Stomach (tissue), 4 donors: ENCODE data around the gene CDH12.

Experiments used
- CTCF ChIP-seq, 7 experiments: fragments of 450-650 bp in 4 of 7; fragments of 200-600 bp in 3 of 7; sonication (generic) in 3 of 7; IDR thresholded peaks; one replicate each; pipeline ENCODE4 v1.5.1; 2016 to 2019; ENCODE audit warnings: antibody characterized with exemption in 7 of 7, control low read depth in 2 of 7, mild to moderate bottlenecking in 1 of 7
- EP300 ChIP-seq: sonication (generic); formaldehyde crosslinking; IDR thresholded peaks from one replicate; pipeline ENCODE4 v1.6.1; 2017; ENCODE audit warnings: antibody characterized with exemption
- POLR2A ChIP-seq, 4 donors: fragments of 450-650 bp; IDR thresholded peaks; one replicate each; pipeline ENCODE4 v1.6.1; 2016; ENCODE audit warnings: antibody characterized with exemption in 4 of 4, control low read depth in 2 of 4, mild to moderate bottlenecking in 1 of 4, moderate library complexity in 1 of 4

- TF ChIP-seq CTCF (IDR thresholded peaks at IDR 0.05): no peak
- no peak for TF ChIP-seq EP300
- TF ChIP-seq POLR2A (IDR thresholded peaks at IDR 0.05): no peak
Measured at GRCh38 chr5:21831145-21831787, 1021.9 kb downstream of the CDH12 start.
